Measurements from ENCODE around the gene STK39.

GRCh38 chr2:168105127-168105683, 142.2 kb downstream of the STK39 start:
- TF ChIP-seq CTCF (IDR thresholded peaks at IDR 0.05; ENCODE audit: low read depth, low read length, poor library complexity, severe bottlenecking) (no peak), EZH2phosphoT487 (IDR thresholded peaks at IDR 0.05; ENCODE audit: borderline replicate concordance, low read length) (no peak)
